Measurements from ENCODE around the gene NAA38. TPM values are rescaled to one million over a fixed set of nuclear protein-coding genes. Genes with fewer than 3 reads are reported as not detected.

NAA38 gene
- polyA plus RNA-seq, 1 donor, result 42.8 TPM

DNA sequence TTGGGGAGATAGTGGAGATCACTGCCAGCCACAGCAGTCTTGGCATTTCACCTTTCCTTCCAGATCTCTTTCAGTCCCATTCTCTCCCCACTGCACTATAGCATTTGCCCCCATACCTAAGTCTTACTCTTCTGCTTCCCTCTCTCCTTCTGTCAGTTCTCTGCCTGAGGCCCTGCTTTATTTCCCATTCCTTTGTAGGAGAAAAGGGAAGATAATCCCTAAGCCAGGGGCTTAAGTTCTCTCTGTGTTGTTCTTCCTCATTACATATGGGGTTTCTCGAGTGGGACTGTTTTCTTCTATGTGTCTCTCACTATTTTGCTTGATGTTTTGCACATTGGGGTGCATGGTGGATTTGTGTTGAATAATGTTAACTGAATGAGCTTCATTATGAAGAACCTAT lies 16.9 kb downstream of the NAA38 start:
- no peak for DNase-seq

DNA sequence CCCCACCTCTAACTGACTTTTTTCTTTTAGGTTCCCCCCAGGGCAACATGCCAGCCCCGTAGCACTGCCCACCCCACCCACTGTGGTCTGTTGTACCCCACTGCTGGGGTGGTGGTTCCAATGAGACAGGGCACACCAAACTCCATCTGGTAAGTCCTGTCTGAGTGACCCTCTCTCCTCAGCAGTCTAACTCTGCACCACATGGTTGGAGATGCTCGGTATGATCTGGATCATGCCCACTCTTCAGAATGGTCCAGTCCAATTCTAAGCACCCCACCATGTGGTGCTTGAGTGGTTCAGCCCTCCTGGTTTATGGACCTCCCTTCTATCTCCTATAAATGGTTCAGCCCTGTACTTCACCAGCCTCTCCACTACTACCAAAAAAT lies 17.5 kb downstream of the NAA38 start:
- DNase-seq, result no peak

DNA sequence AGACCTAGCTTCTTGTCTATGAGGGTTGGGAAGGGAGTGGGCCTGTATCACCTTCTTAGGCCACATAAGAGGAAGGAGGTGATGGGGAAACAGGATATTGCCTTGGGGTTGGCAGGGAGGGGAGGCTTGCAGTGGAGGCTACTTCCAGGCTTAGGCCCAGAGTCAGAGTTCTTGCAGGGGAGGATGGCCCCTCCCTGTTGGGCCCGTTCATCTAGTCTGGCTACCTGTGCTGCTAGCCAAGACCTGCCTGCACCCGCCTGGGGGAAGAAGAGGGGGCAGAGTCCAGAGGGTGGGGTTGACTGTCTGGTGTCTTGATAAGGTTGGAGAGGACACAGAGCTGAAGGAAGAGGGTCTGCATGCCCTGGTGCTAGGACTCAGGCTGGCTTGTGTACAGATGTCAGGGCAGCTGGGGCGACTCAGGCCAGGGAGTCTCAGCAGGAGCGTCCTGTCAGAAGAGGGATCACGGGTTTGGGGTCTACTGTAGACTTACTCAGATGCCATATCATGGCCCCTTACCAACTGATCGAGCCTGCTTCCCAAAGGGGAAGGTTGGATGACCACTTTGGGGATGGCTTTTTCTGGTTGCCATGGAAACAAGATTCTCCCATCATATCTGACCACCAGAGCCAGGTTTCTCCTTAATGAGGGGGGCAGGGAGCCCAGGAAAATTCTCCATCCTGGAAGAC lies 18.0 kb downstream of the NAA38 start:
- no peak for DNase-seq

DNA sequence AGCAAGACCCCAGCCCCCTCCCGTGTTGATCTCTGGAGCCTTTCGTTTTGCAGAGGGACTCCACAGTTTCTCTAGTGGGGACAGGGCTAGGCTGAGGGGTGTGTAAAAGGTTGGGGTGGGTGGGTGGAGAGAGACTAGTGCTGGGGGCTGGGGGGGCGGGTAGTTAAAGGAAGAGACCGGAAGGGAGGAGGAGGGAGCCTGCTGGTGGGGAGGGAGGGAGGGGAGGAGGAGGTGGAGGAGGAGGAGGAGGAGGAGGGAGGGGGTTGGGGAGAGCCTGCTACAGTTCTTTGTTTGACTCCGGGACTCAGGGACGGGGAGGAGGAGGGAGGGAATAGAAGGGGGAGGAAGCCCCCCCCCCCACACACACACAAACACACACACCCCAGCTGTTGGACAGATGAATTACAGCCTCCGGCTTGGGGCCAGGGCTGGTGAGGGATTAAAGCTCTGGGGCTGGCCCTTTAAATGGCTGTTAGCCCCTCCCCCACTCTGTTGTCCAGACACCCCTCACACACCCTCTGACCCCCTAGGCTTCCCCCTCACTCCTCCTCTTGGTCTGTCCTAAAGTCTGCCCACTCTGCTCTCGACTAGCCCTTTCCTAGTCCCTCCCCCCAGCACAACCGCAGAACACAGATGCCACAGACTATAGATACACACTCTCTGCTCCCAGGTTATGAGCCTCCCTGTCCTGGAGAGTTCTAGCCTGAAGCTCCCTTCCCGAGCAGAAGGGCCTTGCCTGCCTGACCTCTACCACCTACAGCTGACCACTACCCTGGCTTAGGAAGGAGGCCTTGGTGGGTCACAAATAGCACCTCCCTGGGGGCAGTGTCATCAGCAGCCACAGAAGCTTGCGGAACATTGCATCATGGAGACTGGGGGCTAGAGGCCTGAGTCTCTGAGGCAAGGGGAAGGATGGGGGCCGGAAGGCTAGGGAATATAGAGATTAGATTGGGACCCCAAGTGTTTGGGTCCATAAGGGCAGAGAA lies 19.0 kb downstream of the NAA38 start:
- peak; percentile 54 for DNase-seq

DNA sequence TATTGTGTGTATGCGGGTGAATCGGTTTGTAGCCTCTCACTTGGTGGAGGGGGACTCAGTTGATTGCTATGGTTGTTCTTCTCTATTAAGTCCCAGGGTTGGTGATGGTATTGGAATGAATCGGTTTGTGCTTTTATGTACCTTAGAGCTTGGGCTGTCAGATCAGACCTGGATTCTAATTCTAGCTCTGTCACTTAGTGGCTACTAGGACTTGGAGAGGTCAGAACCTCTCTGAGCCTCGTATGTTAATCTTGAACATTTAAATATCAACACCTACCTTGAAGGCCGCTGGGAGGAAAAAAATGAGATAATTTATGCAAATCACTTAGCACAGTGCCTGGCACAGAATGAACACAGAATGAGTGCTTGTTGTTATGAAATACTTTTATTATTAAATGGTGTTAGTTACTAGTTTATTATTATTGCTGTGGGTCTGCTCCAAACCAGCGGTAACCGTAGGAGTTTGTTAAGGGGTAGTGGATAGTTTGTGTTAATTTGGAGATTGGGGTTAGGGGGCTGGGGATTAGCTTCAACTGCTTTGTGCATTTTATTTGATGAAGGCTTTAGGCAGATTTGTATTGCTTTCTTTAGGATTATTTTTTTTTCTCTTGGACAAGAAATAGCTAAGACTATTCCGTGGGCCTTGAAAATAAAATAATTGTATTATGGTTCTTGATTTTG lies 19.8 kb downstream of the NAA38 start:
- no peak for DNase-seq

DNA sequence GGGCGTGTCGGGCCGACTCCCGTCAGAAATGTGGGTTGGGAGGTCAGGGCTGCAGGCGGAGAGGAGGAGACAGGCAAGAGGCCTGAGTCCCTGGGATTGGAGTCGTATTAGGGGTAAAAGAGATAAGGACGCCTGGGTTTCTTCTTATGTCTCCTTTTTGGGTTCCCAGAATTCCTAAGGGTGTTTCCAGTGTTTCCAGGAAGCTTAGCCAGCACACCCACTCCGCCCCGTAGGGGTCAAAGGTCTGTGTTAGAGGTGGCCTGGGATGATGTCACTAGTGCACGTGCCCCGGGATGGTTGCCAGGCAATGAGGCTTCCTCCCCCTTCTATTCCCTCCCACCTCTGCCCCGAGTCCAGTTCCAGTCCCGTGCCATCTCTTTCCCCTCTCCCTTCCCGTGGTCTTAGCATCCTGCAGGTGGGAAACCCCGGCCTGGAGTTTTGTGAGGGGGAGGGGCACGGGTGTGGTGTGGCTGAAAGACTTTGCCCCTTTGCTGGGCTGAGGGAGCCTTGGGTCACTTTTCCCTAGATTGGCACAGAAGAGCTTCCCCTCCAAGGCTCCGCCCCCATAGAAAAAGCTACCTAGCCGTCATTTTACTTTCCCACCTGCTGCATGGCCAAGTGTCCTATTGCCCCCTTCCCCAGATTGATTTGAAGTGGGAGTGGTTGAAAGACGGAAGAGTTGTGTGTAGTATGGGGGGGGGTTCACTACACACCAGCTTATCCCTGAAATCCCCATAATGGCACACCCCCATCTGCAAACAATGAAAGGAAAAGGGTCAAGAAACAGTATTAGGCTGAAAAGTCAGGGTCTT lies 20.6 kb downstream of the NAA38 start:
- peak; percentile 89 for DNase-seq

DNA sequence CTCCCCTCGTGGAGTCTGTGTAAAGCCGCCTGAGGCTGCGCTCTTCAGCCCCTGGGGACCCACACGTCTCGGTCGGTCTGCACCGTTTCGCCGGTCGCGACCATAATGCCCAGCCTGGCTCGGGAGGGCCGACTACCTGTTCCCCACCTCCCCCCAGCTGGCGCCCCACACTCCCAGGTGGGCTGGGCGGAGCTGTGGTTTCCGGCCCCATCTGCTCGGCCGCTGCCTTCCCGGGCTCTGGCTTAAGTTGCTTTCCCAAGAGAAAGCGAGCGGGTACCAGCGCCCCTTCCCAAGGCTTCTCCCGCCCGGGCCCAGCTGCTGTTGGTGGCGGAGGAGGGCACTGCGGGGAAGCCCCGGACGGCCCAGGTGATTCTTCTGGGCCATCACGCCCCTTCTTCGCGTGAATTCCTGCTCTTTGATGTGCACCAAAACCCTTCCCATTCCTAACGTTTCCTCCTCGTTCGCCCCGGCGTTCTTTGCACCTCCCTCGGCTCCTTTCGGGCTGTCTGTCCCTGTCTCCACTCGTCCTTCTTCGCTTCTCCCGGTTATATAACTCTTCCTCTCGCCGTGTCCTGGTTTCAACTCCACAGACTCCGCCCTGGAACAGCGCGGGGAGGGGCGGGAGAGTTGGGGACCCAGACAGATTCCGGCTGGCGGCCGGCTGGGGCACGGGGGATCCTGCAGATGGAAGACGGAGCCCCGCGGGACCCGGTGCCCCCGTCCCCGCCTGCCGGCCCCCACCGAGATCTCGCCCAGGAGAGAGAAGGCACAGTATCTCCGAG lies 21.4 kb downstream of the NAA38 start:
- DNase-seq, result peak; percentile 67

DNA sequence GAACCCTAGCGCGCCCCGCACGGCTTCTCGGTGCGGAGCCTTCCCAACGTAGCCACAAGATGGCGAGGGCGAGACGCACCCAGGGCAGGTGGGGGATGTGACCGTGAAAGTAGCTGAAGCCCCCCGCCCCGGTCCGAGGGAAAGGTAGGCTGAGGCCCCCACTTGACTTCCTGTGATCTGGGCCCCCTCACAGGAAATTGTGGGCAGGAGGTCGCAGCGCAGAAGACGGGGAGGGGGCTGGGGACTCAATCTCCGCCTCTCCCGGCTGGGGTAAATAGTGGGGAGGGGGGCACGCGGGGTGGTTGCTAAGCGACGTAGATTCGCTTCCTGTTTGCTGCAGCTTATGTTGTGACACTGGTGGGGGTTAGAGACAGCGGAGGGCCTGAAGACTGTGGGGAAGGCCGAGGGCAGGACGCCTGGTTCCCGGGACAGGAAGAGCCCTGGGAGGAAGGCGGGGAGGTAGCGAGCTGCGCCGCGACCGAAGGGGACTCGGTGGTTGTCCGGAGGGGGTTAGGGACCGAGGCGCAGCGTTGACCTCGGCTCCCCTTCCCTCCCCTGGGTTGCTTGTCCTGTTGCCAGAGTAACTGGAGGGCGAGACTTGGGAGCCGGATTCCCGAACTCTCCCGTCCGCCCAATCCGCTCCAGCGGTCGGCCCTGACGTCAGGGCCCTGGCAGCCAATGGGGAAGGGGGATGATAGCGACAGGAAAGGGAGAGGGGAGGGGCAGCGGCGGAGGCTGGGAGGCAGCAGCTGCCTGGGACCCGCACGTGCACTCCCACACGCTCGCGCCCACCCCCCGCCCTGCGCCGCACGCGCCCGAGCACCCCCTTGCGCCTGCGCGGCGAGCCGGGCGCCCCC lies 22.2 kb downstream of the NAA38 start:
- peak; percentile 100 for DNase-seq

DNA sequence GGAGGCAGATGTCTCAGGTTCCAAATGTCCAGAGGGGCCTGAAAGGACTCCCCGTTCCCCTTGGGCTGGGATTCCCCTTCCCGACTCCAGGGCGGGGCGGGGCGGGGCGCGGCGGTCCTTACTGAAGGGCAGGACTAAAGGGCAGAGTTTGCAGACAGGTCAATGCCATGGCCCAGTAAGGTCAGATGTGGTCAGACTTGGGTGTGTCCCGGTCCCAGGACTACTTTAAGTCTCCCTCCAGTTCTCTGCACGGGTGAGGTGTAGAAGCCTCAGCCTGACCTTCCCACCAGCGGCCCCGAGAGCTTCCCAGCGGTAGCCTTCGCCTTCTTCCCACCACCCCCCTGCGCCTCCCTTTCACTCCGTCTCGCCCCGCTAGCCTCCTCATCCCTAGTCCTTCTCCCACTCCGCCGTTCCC lies 22.8 kb downstream of the NAA38 start:
- no peak for DNase-seq

DNA sequence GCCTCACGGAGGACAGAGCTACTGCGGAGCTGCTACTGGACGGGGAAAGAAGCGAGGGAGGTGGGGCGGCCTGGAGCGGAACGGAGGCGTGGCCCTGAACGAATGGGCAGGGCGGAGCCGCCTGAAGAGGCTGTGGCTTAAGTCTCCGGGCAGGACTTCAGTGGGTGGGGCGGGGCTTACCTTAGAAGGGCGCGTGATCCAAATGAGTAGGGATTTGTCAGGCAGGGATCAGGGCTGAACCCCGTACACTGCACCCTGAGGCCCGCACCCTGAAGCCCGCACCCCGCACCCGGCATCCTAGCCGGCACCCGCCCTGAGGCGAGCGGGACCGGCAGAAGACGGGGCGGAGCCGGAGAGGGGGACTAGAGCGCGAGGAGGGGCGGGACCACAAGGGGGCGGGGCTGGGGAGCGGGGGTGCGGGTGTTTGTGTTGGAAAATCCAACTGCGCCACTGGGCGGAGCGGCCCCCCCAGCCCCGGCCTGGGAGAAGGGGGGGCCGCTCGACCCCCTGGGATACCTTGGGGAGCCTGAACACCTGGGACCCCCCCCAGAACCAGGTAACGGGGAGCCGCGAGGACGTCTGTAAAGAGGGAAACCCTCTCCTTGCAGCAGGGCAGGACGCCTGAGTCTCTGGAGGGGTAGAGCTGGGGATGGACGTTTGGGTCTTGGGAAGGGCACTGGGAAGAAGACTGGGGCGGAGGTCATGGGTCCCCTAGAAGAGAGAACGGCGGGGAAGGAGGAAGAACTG lies 23.4 kb downstream of the NAA38 start, which contains the start of gene KDM6B:
Gene KDM6B, plus strand, starts transcription at position 423 of the 747 bp plus-strand sequence. CDS start 11,338 bp downstream, outside the sequence.
- DNase-seq, result peak; percentile 92

DNA sequence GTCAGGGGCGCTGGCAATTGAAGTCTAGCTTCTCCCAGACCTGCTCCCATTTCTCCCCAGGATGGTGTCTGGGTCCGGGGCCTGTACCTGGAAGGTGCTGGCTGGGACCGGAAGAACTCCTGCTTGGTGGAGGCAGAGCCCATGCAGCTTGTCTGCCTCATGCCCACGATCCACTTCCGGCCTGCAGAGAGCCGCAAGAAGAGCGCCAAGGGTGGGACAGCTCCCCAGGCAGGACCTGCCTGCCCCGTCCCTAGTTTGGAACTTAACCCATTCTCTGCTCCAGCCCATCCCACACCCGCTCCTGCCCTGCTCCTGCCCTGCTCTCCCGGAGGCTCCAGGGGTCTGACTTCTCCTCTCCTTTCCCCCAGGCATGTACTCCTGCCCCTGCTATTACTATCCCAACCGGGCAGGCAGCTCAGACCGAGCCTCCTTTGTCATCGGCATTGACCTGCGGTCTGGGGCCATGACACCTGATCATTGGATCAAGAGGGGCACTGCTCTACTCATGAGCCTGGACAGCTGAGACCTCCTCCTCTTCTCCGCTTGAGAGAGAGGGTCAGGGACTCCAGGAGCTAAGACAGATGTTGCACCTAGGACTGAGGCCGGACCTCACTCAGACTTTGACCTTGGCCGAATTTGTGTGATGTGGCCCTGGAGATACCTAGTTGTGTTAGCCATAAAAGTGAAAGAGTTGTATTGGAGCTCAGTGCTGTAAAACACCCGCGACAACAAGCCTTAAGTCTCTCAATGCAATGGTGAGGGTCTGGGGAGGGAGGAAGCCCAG lies 24.2 kb downstream of the NAA38 start:
- DNase-seq, result no peak

DNA sequence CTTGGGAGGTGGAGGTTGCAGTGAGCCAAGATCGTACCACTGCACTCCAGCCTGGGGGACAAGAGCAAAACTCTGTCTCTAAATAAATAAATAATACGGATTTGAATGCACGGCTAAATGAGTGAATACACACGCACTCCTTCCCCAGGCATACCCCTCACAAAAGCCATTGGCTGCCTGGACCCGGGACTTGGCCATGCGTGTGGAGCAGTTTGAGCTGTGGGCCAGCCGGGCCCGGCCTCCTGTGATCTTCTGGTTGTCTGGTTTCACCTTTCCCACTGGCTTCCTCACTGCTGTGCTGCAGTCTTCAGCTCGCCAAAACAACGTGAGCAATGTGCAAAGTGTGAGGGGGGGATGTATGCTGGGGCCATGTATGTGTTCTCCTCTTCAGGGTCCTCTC lies 24.9 kb downstream of the NAA38 start:
- no peak for DNase-seq

DNA sequence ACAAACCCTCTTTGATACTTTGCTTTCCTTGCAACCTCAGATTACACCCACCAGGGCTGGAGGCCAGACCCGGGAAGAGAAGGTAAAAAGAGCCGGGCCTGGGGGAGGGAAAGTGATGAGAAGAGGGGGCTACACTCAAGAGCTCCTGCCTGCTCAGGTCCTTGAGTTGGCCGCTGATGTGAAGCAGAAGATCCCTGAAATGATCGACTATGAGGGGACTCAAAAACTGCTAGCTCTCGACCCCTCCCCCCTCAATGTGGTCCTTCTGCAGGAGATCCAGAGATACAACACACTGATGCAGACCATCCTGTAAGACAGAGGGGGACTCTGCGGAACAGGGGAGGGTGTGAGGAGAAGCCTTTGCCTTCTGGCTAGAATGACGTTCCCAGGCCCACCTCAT lies 26.1 kb downstream of the NAA38 start:
- DNase-seq, result no peak

DNA sequence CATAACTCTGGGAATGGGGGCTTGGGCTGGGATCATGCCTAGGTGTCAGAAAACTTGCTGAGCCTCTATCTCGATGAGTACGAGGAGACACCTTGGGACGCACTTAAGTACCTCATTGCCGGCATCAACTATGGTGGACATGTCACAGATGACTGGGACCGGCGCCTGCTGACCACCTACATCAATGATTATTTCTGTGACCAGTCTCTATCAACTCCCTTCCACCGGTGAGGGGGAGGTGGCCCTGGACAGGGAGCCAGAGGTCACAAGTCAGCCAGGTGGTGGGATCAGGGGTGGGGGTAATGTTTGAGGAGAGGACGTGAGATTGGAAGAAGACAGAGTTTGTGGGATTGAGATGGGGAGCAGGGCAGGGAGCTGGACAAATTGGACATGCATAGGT lies 26.7 kb downstream of the NAA38 start:
- no peak for DNase-seq

DNA sequence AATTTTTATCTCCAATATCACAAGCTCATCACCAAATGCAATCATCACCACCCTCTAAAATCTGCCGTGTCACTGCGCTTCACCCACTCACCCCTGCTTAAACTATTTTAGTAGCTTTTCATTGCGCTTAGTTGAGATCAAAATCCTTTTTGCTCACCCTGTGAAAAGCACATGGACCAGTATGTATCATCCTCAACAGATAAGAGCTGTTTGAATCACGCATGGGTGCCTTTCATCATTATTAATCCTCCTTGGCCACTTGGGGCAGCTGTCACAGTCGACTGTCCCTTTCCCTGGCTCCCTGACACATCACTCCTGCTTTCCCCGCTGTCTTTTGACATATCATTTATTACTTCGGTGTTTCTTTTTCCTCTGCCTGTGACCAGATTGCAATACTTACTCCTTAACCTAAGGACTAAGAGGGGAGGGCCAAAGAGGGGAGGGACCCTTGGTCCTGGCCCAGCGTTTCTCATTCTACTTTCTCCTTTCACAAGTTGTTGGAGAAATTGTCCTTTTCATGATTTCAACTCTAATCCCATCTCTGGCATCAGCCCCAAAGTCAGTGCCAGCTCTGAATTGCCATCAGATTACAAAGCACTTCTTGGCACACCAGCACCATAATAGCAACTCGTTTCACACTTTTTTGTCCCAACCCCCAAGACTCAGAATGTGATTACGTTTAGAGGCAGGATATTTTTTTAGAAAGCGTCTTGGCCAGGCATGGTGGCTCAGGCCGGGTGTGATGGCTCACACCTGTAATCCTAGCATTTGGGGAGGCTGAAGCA lies 32.0 kb downstream of the NAA38 start:
- no peak for DNase-seq

DNA sequence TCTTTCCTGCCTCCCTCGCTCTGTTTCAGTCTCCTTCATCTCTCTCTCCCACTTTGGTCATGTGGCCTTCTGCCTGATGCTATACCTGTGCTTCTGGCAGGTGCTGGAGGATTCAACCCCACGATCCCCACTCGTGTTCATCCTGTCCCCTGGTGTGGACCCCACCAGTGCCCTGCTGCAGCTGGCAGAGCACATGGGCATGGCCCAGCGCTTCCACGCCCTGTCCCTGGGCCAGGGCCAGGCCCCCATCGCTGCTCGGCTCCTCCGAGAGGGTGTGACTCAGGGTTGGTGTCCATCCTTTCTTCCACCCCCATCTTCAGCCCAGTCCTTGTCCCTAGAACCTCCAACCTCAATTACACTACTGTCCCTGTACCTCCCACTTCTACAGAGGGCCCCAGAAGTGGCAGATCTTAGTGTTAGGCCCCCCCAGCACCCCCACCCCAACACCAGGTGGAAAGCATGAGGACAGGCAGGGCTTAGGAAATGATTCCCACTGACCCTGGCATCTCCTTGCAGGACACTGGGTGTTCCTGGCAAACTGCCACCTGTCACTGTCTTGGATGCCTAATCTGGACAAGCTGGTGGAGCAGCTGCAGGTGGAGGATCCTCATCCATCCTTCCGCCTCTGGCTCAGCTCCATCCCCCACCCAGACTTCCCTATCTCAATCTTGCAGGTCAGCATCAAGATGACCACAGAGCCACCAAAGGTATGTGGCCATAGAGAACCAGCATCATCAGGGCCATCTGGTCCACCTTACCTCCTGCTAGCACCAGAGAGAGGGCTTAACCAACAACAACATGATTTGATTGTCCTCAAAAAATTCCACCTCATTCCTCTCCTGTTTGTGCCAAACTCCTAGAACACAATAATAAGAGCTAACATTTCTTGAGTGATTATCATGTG lies 33.1 kb downstream of the NAA38 start:
- no peak for DNase-seq

DNA sequence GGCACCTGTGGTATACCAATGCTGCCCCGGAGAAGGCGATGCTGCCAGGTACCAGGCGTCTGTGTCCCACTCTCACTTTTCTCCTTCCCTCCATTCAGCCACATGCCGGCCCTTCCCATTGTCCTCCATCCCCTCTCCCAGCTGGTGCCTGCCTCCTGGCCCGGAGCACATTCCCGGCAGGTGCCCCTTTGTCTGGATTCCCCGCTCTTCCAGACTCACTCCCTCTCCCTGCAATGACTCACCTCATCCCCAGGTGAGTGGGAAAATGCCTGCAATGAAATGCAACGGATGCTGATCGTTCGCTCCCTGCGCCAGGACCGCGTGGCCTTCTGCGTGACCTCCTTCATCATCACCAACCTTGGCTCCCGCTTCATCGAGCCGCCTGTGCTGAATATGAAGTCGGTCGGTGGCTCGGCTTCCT lies 33.8 kb downstream of the NAA38 start:
- DNase-seq, result no peak

All from hindlimb muscle (tissue), 1 donor.